Lower leg skin (tissue), 3 donors: ENCODE data around the gene RNPEP.

ENCODE experiments used
- CTCF ChIP-seq, 3 donors: fragments of 450-650 bp; IDR thresholded peaks; one replicate each; pipeline ENCODE4 v1.5.1; 2016; ENCODE audit warnings: antibody characterized with exemption in 3 of 3, mild to moderate bottlenecking in 3 of 3, moderate library complexity in 2 of 3
- POLR2A ChIP-seq, 2 donors: fragments of 450-650 bp; IDR thresholded peaks; one replicate each; pipeline ENCODE4 v1.6.1; 2016 to 2017; ENCODE audit warnings: antibody characterized with exemption in 2 of 2, mild to moderate bottlenecking in 1 of 2, moderate library complexity in 1 of 2

DNA sequence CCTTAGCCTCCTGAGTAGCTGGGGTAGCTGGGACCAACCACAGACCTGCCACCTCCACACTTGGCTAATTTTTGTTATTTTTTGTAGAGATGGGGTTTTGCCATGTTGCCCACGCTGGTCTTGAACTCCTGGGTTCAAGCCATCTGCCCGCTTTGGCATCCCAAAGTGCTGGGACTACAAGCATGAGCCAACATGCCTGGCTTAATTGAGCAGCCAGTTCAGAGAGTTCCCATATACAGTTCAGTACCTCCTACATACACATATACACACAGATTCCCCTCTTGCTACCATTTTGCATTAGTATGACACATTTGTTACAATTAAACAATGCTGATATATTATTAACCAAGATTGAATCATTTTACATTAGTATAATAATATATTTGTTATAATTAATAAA is 2.9 kb downstream of the RNPEP start:
- TF ChIP-seq CTCF (IDR thresholded peaks at IDR 0.05) (no peak), POLR2A (IDR thresholded peaks at IDR 0.05) (no peak)
